Heart left ventricle (tissue), 13 donors: ENCODE data around the gene STPG2.
A peak's percentile ranks its signal among the peaks of the same experiment; 100 is the strongest.

ENCODE experiments used
- CTCF ChIP-seq, 12 donors: fragments of 200-600 bp; sonication (generic) in 4 of 12; IDR thresholded peaks; one replicate each; pipeline versions ENCODE4 v1.5.0 to v1.8.0; 2018 to 2022; ENCODE audit warnings: antibody characterized with exemption in 12 of 12, mild to moderate bottlenecking in 5 of 12
- POLR2A ChIP-seq, 2 donors: fragments of 450-650 bp; IDR thresholded peaks; one replicate each; pipeline ENCODE4 v1.6.1; 2017; ENCODE audit warnings: antibody characterized with exemption in 2 of 2, mild to moderate bottlenecking in 2 of 2, moderate library complexity in 2 of 2
- donor health status: ischemic (EF 13 %, LVEDD 7.1; RV severe dilation, severe dysfunction).
- donor health status: DM: no; HTN: yes; CAD: no.
- donor health status: DM: no; HTN: no; CAD: no.
- donor health status: ischemic (EF 25% LVEDD 6.9; RV normal size, moderate dysfunction).
- donor health status: ischemic (EF 25% LVEDD 5.7; RV mildly dilated, moderate dysfunction).
- donor health status: ischemic (EF 35%, LVEDD 5.7; RV mildly dilated, moderate dysfunction).
- donor health status: nonischemic (EF 11% LVEDD 7.7; RV severe dilation, severe dysfunction).
- donor health status: DM: yes; HTN: yes; CAD: no.
- donor health status: PGD.
- donor health status: ischemic (EF 29% LVEDD 5.4; RV normal size, mild dysfunction).
- donor health status: nonischemic (EF 23%, LVEDD 6.1; RV moderate dilation, normal function).

DNA sequence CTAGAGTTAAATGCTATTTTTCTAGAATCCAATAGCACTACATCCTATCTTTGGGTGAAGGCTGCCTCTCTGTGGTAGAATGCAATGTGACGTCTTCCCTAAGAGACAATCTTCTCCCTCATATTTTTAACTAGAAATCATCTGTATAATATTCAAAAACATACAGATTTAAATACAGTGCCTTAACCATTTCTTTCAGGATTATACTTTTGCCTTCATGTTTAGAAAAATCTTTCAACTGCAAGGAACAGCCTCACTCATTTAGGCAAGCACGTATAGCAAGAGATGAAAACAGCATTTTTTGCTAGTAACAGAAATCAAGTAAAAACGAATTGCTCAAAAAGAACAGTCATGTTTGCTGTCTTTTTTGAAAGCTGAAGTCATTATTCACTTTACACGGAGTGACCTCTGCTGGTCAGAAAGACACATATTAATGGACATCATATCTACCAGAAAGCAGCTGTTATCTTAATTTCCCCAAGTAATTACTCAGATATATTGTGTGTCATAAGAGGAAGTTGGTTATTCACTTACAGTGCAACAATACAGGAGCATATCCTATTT is 422.3 kb downstream of the STPG2 start:
- TF ChIP-seq POLR2A (IDR thresholded peaks at IDR 0.05): no peak
- TF ChIP-seq CTCF (IDR thresholded peaks at IDR 0.05): peak in 7 of 12 donors; percentile 13 to 51 (median 39)
